Testis (tissue), 3 donors: ENCODE results near the gene CAPNS2. TPM values are rescaled to one million over a fixed set of nuclear protein-coding genes. Genes with fewer than 3 reads are reported as not detected.

Source experiments
- DNase-seq: peaks from one replicate; pipeline ENCODE4 v3.0.0-alpha.2; 2019
- H3K27ac ChIP-seq, 2 donors: fragments of 200-600 bp; sonication (generic); one replicate each; pipeline ENCODE4 v1.5.1; 2019
- H3K27me3 ChIP-seq: fragments of 200-600 bp; sonication (generic); one replicate; pipeline ENCODE4 v1.5.1; 2019
- H3K36me3 ChIP-seq: fragments of 200-600 bp; sonication (generic); one replicate; pipeline ENCODE4 v1.5.1; 2017; ENCODE audit warnings: low read depth; ENCODE audit errors: missing control alignments
- H3K4me1 ChIP-seq: fragments of 200-600 bp; sonication (generic); one replicate; pipeline ENCODE4 v1.5.1; 2019
- H3K4me3 ChIP-seq, 2 donors: fragments of 200-600 bp; sonication (generic); one replicate each; pipeline ENCODE4 v1.5.1; 2017 to 2019
- H3K9me3 ChIP-seq: fragments of 200-600 bp; sonication (generic); one replicate; pipeline ENCODE4 v1.5.1; 2017
- CTCF ChIP-seq, 3 experiments: fragments of 450-650 bp in 2 of 3; fragments of 200-600 bp in 1 of 3; sonication (generic) in 1 of 3; IDR thresholded peaks; one replicate each; pipeline ENCODE4 v1.5.1; 2016 to 2019; ENCODE audit warnings: antibody characterized with exemption in 3 of 3, mild to moderate bottlenecking in 2 of 3, moderate library complexity in 1 of 3
- POLR2A ChIP-seq: fragments of 450-650 bp; IDR thresholded peaks from one replicate; pipeline ENCODE4 v1.6.1; 2017; ENCODE audit warnings: antibody characterized with exemption, mild to moderate bottlenecking, moderate library complexity
- WGBS, 2 donors: methylation state at CpG; one replicate each; pipeline ENCODE4 v1.1.5; 2018; 5-methylcytosine and 5-hydroxymethylcytosine counted together
- intact Hi-C: fragments of 100-400 bp; cut with DNase I; formaldehyde crosslinking; loops from one replicate; pipeline ENCODE4 v1.15.1; 2023; ENCODE audit warnings: low total_unique reads
- polyA plus RNA-seq: library from polyadenylated mRNA; stranded (reverse); fragments of 350-450 nt; fragmentation: Illumina TruSeq; extraction: RNeasy Lipid Tissue Mini Kit (QIAGEN cat#74804); gene quantifications from one replicate; pipeline ENCODE4 v1.2.3, GENCODE V29; 2014; ENCODE audit warnings: low read depth, low replicate concordance; ENCODE audit not compliant: insufficient read depth
- total RNA-seq, 2 donors: library from RNA; depleted of rRNA; stranded (reverse); fragments of >200 nt; gene quantifications; one replicate each; pipeline ENCODE4 v1.2.3, GENCODE V29; 2016

Gene CAPNS2
- total and polyA plus RNA-seq, 3 donors from 2014 or later: 0.74 to 1.0 TPM; not detected in 1

- Histone ChIP-seq H3K9me3 (no peaks in the 10 kb centered on the region), H3K4me3 (no peak overlapping the region), H3K27ac (no peak overlapping the region), H3K4me1 (no peaks in the 10 kb centered on the region), H3K36me3 (no peaks in the 10 kb centered on the region), H3K27me3 (no peaks in the 10 kb centered on the region)
- TF ChIP-seq CTCF (IDR thresholded peaks at IDR 0.05): no peak
- no peak for TF ChIP-seq POLR2A
- 97 to 100% methylated on average over 1 of the region's 1 CpG for WGBS, 2 donors
- intact Hi-C loops: no loop called here
- no peak for DNase-seq
Measured at GRCh38 chr16:55530316-55530856, 36.1 kb upstream of the CAPNS2 start.

- H3K27me3 ChIP-seq: no peaks in the 10 kb centered on the region
- DNase-seq: no peak
- no peaks in the 10 kb centered on the region for H3K36me3 ChIP-seq
- H3K4me3 ChIP-seq: no peak overlapping the region
- H3K27ac ChIP-seq: no peak overlapping the region
- WGBS, 2 donors: 85 to 92% methylated on average over 1 of the region's 1 CpG
- H3K4me1 ChIP-seq: no peaks in the 10 kb centered on the region
- TF ChIP-seq POLR2A (no peak), CTCF (IDR thresholded peaks at IDR 0.05) (no peak)
- H3K9me3 ChIP-seq: no peaks in the 10 kb centered on the region
- intact Hi-C loops: no loop called here
Measured at GRCh38 chr16:55532227-55532626, 34.3 kb upstream of the CAPNS2 start.

DNA sequence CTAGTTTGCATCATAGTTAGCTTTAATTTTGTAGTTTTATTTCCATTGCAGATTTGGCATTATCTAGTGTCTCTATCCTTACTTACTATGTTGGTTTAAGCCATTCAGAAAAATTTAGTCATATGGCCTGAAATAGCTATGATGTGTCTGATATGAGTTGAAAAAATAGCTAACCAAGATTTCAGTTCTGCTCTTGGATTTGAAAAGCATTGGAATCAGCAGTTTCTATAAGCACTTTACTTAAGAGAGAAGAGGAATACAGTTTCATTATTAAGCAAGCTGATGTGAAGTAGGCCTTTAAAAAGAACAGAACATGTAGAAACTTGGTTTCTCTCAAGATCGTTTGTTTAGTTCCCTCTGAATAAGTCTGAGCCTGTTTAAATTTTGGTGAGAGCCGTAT, 31.7 kb upstream of the CAPNS2 start:
- WGBS, 2 donors: 70 to 80% methylated on average over 2 of the region's 2 CpGs
- no peaks in the 10 kb centered on the region for H3K4me1 ChIP-seq
- H3K27me3 ChIP-seq: no peaks in the 10 kb centered on the region
- no peak for DNase-seq
- intact Hi-C loops: no loop called here
- H3K9me3 ChIP-seq: no peaks in the 10 kb centered on the region
- TF ChIP-seq CTCF (IDR thresholded peaks at IDR 0.05) (no peak), POLR2A (no peak)
- H3K36me3 ChIP-seq: no peaks in the 10 kb centered on the region
- H3K27ac ChIP-seq: no peak overlapping the region
- H3K4me3 ChIP-seq: no peak overlapping the region

GRCh38 chr16:55539049-55539448, 27.4 kb upstream of the CAPNS2 start:
- intact Hi-C loops: no loop called here
- H3K4me3 ChIP-seq: no peak overlapping the region
- H3K27ac ChIP-seq: no peak overlapping the region
- no peaks in the 10 kb centered on the region for H3K36me3 ChIP-seq
- no peaks in the 10 kb centered on the region for H3K4me1 ChIP-seq
- no peaks in the 10 kb centered on the region for H3K27me3 ChIP-seq
- WGBS, 2 donors: 41 to 57% methylated on average over 5 of the region's 5 CpGs
- no peaks in the 10 kb centered on the region for H3K9me3 ChIP-seq
- TF ChIP-seq POLR2A (no peak), CTCF (IDR thresholded peaks at IDR 0.05) (no peak)
- DNase-seq: no peak

DNA sequence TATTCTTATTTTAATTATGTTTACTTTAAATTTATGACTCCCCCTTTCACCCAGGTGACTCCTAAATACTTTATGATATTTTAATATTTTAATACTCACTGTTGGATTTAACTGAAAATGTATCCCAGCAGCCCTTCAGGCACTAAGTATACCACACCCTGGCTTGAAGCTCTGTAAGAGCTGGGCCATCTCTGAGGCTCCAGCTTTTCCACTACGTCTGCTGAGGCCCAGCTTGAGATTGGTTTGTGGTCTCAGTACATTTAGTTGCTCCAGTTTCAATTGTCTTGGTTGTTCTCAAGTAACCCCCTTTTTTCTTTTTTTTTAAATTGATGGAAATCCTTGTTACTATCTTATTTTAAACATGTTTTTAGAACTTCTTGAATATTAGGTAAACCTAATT, 27.0 kb upstream of the CAPNS2 start:
- intact Hi-C loops: no loop called here
- Histone ChIP-seq H3K27ac (no peak overlapping the region), H3K4me3 (no peak overlapping the region), H3K9me3 (no peaks in the 10 kb centered on the region), H3K36me3 (no peaks in the 10 kb centered on the region), H3K4me1 (no peaks in the 10 kb centered on the region), H3K27me3 (no peaks in the 10 kb centered on the region)
- WGBS, 2 donors: 55 to 58% methylated on average over 1 of the region's 1 CpG
- TF ChIP-seq CTCF (IDR thresholded peaks at IDR 0.05) (no peak), POLR2A (no peak)
- DNase-seq: no peak
